Keratinocyte (primary cell): Measurements from ENCODE around the gene IGFBP4. TPM values are rescaled to one million over a fixed set of nuclear protein-coding genes. Genes with fewer than 3 reads are reported as not detected.

Experiments
- DNase-seq: peaks from one replicate; pipeline ENCODE4 v3.0.0-alpha.2; 2011; ENCODE audit warnings: low read depth, missing footprints, low spot score
- FAIRE-seq: peaks from 2 replicates; lab custom pipeline; 2011; peaks lifted over from hg19 to GRCh38; lab: Jason Lieb, UNC
- H2AFZ ChIP-seq: 2 replicates; pipeline ENCODE4 v1.6.0; 2012; ENCODE audit warnings: low read length, control low read depth, inconsistent platforms; ENCODE audit not compliant: control insufficient read depth
- H3K27ac ChIP-seq: 2 replicates; pipeline ENCODE4 v1.5.1; 2011; ENCODE audit warnings: low read length; ENCODE audit not compliant: control insufficient read depth, insufficient read depth
- H3K27me3 ChIP-seq: 3 replicates; pipeline ENCODE4 v1.6.0; 2011; ENCODE audit warnings: low read length; ENCODE audit not compliant: control insufficient read depth, insufficient read depth; ENCODE audit errors: extremely low read depth
- H3K36me3 ChIP-seq, 2 experiments: 2 replicates in 1 of 2; 3 replicates in 1 of 2; pipeline ENCODE4 v1.5.1; 2011; ENCODE audit warnings: low read length in 2 of 2, mild to moderate bottlenecking in 1 of 2; ENCODE audit not compliant: control insufficient read depth in 2 of 2, insufficient read depth in 2 of 2; ENCODE audit errors: extremely low read depth in 1 of 2
- H3K4me1 ChIP-seq: 3 replicates; pipeline ENCODE4 v1.5.1; 2011; ENCODE audit warnings: low read length; ENCODE audit not compliant: control insufficient read depth, insufficient read depth; ENCODE audit errors: extremely low read depth
- H3K4me2 ChIP-seq: 3 replicates; pipeline ENCODE4 v1.6.0; 2011; ENCODE audit warnings: low read depth, low read length; ENCODE audit not compliant: control insufficient read depth, insufficient read depth; ENCODE audit errors: extremely low read depth
- H3K4me3 ChIP-seq, 3 experiments: fragments of 200-600 bp in 1 of 3; sonication (generic) in 1 of 3; 2 replicates in 2 of 3; 3 replicates in 1 of 3; pipeline ENCODE4 v1.5.1; 2011 to 2016; ENCODE audit warnings: low read length in 3 of 3, mild to moderate bottlenecking in 3 of 3, control low read depth in 2 of 3, inconsistent platforms in 1 of 3, low read depth in 1 of 3, mixed read lengths in 1 of 3, mixed run types in 1 of 3, moderate library complexity in 1 of 3; ENCODE audit not compliant: control insufficient read depth in 2 of 3, insufficient read depth in 2 of 3; ENCODE audit errors: extremely low read depth in 1 of 3
- H3K79me2 ChIP-seq: 2 replicates; pipeline ENCODE4 v1.6.0; 2012; ENCODE audit warnings: low read length; ENCODE audit not compliant: control insufficient read depth, insufficient read depth
- H3K9ac ChIP-seq: 3 replicates; pipeline ENCODE4 v1.6.0; 2011; ENCODE audit warnings: low read length; ENCODE audit not compliant: control insufficient read depth, insufficient read depth; ENCODE audit errors: extremely low read depth
- H3K9me1 ChIP-seq: 3 replicates; pipeline ENCODE4 v1.6.0; 2011; ENCODE audit warnings: low read length; ENCODE audit not compliant: control insufficient read depth, insufficient read depth; ENCODE audit errors: extremely low read depth
- H3K9me3 ChIP-seq: 2 replicates; pipeline ENCODE4 v1.5.1; 2012; ENCODE audit warnings: low read depth, low read length; ENCODE audit not compliant: control insufficient read depth
- H4K20me1 ChIP-seq: 3 replicates; pipeline ENCODE4 v1.6.0; 2011; ENCODE audit warnings: low read length; ENCODE audit not compliant: control insufficient read depth, insufficient read depth; ENCODE audit errors: extremely low read depth
- EZH2 ChIP-seq: IDR thresholded peaks from one replicate; pipeline ENCODE4 v1.6.1; 2012; ENCODE audit warnings: inconsistent platforms, mild to moderate bottlenecking, low read length, moderate library complexity
- dilution Hi-C: fragments of 300-500 bp; cut with MboI; formaldehyde crosslinking; loops from one replicate; pipeline ENCODE4 v1.7.0; 2020; ENCODE audit warnings: low sequenced_read_pairs; ENCODE audit not compliant: extremely low pct_ligation_motif_present
- polyA plus RNA-seq, 5 experiments: library from polyadenylated mRNA; depleted of rRNA in 3 of 5; stranded (reverse) in 3 of 5; stranded (forward) in 1 of 5; unstranded in 1 of 5; fragments of >200 nt; gene quantifications; 1 replicate in 1 of 5; 2 replicates in 3 of 5; 3 replicates in 1 of 5; pipeline versions ENCODE4 v1.2.1 to v1.2.3, GENCODE V29; 2011 to 2012; ENCODE audit warnings: missing spikeins in 2 of 5, low read depth in 1 of 5, low replicate concordance in 1 of 5
- TF ChIP-seq, protein P1 (sequence below), 3 experiments: IDR thresholded peaks in 1 of 3; conservative IDR thresholded peaks in 1 of 3; optimal IDR thresholded peaks in 1 of 3; 2 replicates in 2 of 3; 3 replicates in 1 of 3; pipeline versions ENCODE3 to v1.5.1; 2011; ENCODE audit warnings: low read length in 3 of 3, mild to moderate bottlenecking in 3 of 3, moderate library complexity in 2 of 3, control low read depth in 1 of 3, inconsistent platforms in 1 of 3; ENCODE audit not compliant: insufficient read depth in 2 of 3; ENCODE audit errors: extremely low read depth in 1 of 3

Gene IGFBP4
- polyA plus RNA-seq, 1 donor (not counting 4 experiments of a cell fraction or from before 2014, with no cell fraction given): 6.0 TPM

DNA sequence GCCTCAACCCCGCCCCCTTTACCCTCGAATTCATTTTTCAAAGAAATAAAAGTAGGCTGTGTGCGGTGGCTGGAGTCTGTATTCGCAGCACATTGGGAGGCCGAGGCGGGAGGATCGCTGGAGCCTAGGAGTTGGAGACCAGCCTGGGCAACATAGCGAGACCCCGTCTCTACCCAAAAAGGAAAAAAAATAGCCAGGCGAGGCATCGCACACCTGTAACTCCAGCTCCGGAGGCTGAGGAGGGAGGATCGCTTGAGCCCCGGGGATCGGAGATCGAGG lies 24.9 kb upstream of the IGFBP4 start:
- Histone ChIP-seq H2AFZ (peak overlapping the region; percentile 92), H3K4me2 (peak overlapping the region; percentile 88), H3K9ac (peak overlapping the region; percentile 41), H3K36me3 (no peaks in the 10 kb centered on the region), H3K9me3 (no peaks in the 10 kb centered on the region), H3K4me1 (peaks cover 16% of the 10 kb centered on the region), H3K79me2 (peaks cover 28% of the 10 kb centered on the region), H3K27ac (peak overlapping the region; percentile 41), H3K9me1 (no peaks in the 10 kb centered on the region), H3K4me3 (peak overlapping the region; percentile 59 to 84 (median 67)), H3K27me3 (no peaks in the 10 kb centered on the region), H4K20me1 (no peaks in the 10 kb centered on the region)
- DNase-seq (no peak), FAIRE-seq (no peak)
- dilution Hi-C loops: loop anchor here (10.0 kb wide), 1 partner anchor 146 kb away; the partner anchor contains the start of gene CCR7
- no peak for TF ChIP-seq EZH2
- TF ChIP-seq, protein P1, sequence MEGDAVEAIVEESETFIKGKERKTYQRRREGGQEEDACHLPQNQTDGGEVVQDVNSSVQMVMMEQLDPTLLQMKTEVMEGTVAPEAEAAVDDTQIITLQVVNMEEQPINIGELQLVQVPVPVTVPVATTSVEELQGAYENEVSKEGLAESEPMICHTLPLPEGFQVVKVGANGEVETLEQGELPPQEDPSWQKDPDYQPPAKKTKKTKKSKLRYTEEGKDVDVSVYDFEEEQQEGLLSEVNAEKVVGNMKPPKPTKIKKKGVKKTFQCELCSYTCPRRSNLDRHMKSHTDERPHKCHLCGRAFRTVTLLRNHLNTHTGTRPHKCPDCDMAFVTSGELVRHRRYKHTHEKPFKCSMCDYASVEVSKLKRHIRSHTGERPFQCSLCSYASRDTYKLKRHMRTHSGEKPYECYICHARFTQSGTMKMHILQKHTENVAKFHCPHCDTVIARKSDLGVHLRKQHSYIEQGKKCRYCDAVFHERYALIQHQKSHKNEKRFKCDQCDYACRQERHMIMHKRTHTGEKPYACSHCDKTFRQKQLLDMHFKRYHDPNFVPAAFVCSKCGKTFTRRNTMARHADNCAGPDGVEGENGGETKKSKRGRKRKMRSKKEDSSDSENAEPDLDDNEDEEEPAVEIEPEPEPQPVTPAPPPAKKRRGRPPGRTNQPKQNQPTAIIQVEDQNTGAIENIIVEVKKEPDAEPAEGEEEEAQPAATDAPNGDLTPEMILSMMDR (optimal IDR thresholded peaks at IDR 0.05 in 1 of 3, IDR thresholded peaks at IDR 0.05 in 1 of 3, conservative IDR thresholded peaks at IDR 0.05 in 1 of 3; ENCODE audit: extremely low read depth in 1 of 3, insufficient read depth in 2 of 3, low read length in 3 of 3): no peak

DNA sequence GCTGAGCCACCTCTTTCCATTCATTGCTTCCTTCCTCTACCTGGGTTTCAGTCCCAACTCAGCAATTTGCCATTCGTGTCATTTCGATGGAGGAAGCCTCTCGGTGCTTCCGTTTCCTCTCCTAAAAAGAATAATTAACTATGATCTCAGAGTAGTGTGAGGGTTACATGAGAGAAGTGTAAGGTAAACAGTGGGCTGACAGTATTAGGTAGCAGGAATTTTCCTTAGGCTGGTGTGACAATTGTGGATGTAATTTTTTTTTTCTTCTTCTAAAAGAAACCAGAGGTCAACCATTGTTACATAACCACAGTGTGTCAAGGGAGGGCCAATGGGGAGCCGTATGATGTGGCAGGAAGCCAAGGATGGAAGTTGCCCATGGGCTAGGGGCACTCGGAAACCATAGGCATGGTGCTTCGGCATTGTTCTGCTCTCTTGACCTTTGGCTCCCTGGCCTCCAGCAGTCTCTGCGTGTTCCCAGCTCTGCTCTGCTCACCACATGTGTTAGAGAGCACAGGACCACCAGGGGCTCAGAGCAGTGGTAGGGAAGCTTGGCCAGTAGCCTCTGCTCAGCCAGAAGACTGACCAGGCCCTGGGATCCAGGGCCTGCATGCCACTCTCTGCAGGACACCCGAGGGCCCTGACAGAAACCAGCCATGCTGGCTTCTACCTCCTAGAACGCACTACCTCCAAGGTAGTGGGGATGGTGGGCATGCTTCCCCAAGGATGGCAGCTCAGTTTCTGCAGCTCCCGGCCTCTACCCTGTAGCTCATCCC lies 23.5 kb upstream of the IGFBP4 start:
- Histone ChIP-seq H3K36me3 (no peaks in the 10 kb centered on the region), H3K27ac (no peak overlapping the region), H3K4me2 (no peak overlapping the region), H3K79me2 (peaks cover 24% of the 10 kb centered on the region), H3K27me3 (no peaks in the 10 kb centered on the region), H2AFZ (no peak overlapping the region), H3K4me1 (peaks cover 16% of the 10 kb centered on the region), H4K20me1 (no peaks in the 10 kb centered on the region), H3K9ac (no peak overlapping the region), H3K4me3 (no peak overlapping the region), H3K9me1 (no peaks in the 10 kb centered on the region), H3K9me3 (no peaks in the 10 kb centered on the region)
- TF ChIP-seq EZH2: no peak
- TF ChIP-seq, protein P1 (optimal IDR thresholded peaks at IDR 0.05 in 1 of 3, IDR thresholded peaks at IDR 0.05 in 1 of 3, conservative IDR thresholded peaks at IDR 0.05 in 1 of 3; ENCODE audit: extremely low read depth in 1 of 3, insufficient read depth in 2 of 3, low read length in 3 of 3): no peak
- dilution Hi-C loops: loop anchor here (10.0 kb wide), 1 partner anchor 145 kb away; the partner anchor contains the start of gene CCR7
- FAIRE-seq (no peak), DNase-seq (no peak)
